OCI-LY3 (cell line): Measurements from ENCODE around the gene LIPG.

ENCODE experiments used
- H2AFZ ChIP-seq: fragments of 200-600, 300-600 bp; shearing (Covaris generic); 2 replicates; pipeline ENCODE4 v1.6.0; 2014; ENCODE audit warnings: antibody characterized with exemption, low read depth, low read length
- H3K27ac ChIP-seq: fragments of 200-600, 300-600 bp; sonication (generic); 2 replicates; pipeline ENCODE4 v1.5.1; 2014; ENCODE audit warnings: mild to moderate bottlenecking, low read length, moderate library complexity, mixed read lengths
- H3K27me3 ChIP-seq: fragments of 200-600, 300-600 bp; sonication (generic); 2 replicates; pipeline ENCODE4 v1.6.1; 2014; ENCODE audit warnings: low read depth, low read length, mixed read lengths
- H3K36me3 ChIP-seq: fragments of 200-600, 300-600 bp; sonication (generic); replicated peaks from 2 replicates; pipeline ENCODE3; 2014; ENCODE audit warnings: low read depth, low read length, mixed read lengths
- H3K4me1 ChIP-seq: fragments of 300-600, 200-600 bp; sonication (generic); 2 replicates; pipeline ENCODE4 v1.6.1; 2014; ENCODE audit warnings: low read length, mixed read lengths
- H3K4me2 ChIP-seq: fragments of 200-600, 300-600 bp; sonication (generic); 2 replicates; pipeline ENCODE4 v1.6.1; 2014; ENCODE audit warnings: low read length, mixed read lengths
- H3K4me3 ChIP-seq: fragments of 300-600, 200-600 bp; sonication (generic); 2 replicates; pipeline ENCODE4 v1.5.1; 2014; ENCODE audit warnings: antibody characterized with exemption, mild to moderate bottlenecking, low read length, moderate library complexity
- H3K79me2 ChIP-seq: fragments of 300-600, 200-600 bp; shearing (Covaris generic); 2 replicates; pipeline ENCODE4 v1.6.1; 2014; ENCODE audit warnings: mild to moderate bottlenecking, low read length, mixed read lengths
- H3K9ac ChIP-seq: fragments of 300-600, 200-600 bp; shearing (Covaris generic); 2 replicates; pipeline ENCODE4 v1.6.0; 2014; ENCODE audit warnings: mild to moderate bottlenecking, low read length, moderate library complexity
- H3K9me3 ChIP-seq: fragments of 200-600, 300-600 bp; shearing (Covaris generic); 2 replicates; pipeline ENCODE4 v1.6.1; 2014; ENCODE audit warnings: low read length, mixed read lengths; ENCODE audit not compliant: insufficient read depth
- H4K20me1 ChIP-seq: fragments of 200-600, 300-600 bp; sonication (generic); 2 replicates; pipeline ENCODE4 v1.6.1; 2016; ENCODE audit warnings: low read length, mixed read lengths; ENCODE audit not compliant: insufficient read depth
- CTCF ChIP-seq: fragments of 200-600, 300-600 bp; sonication (generic); IDR thresholded peaks from 2 replicates; pipeline ENCODE4 v1.5.1; 2014; ENCODE audit warnings: antibody characterized with exemption, low read length, low read depth
- EZH2phosphoT487 ChIP-seq: fragments of 200-600 bp; shearing (Covaris generic); IDR thresholded peaks from 2 replicates; pipeline ENCODE4 v1.6.1; 2018; ENCODE audit warnings: antibody characterized with exemption, mixed run types, low read depth

Gene LIPG

GRCh38 chr18:49591271-49591670 is 29.4 kb downstream of the LIPG start:
- H3K4me1 ChIP-seq: no peaks in the 10 kb centered on the region
- TF ChIP-seq CTCF: no peak
- no peak for TF ChIP-seq EZH2phosphoT487

GRCh38 chr18:49591775-49592174 is 29.9 kb downstream of the LIPG start:
- H3K4me2 ChIP-seq: no peak overlapping the region
- no peaks in the 10 kb centered on the region for H3K36me3 ChIP-seq

More at GRCh38 chr18:49591271-49591670, 29.4 kb downstream of the LIPG start:
- Histone ChIP-seq H3K27ac (no peak overlapping the region), H4K20me1 (no peaks in the 10 kb centered on the region), H3K4me3 (no peak overlapping the region), H3K27me3 (peaks cover 16% of the 10 kb centered on the region), H2AFZ (no peak overlapping the region), H3K9me3 (no peaks in the 10 kb centered on the region), H3K9ac (no peak overlapping the region), H3K36me3 (no peaks in the 10 kb centered on the region), H3K79me2 (no peaks in the 10 kb centered on the region), H3K4me2 (no peak overlapping the region)

GRCh38 chr18:49596687-49597086 is 34.8 kb downstream of the LIPG start:
- no peak overlapping the region for H3K4me3 ChIP-seq
- H3K27me3 ChIP-seq: peaks cover 40% of the 10 kb centered on the region
- no peak overlapping the region for H2AFZ ChIP-seq
- H3K9ac ChIP-seq: no peak overlapping the region
- H3K27ac ChIP-seq: no peak overlapping the region
- H3K79me2 ChIP-seq: no peaks in the 10 kb centered on the region
- H3K4me2 ChIP-seq: no peak overlapping the region
- no peaks in the 10 kb centered on the region for H4K20me1 ChIP-seq
- H3K4me1 ChIP-seq: peaks cover 5% of the 10 kb centered on the region; the same call in 1 of the 2 replicates
- no peaks in the 10 kb centered on the region for H3K36me3 ChIP-seq
- TF ChIP-seq EZH2phosphoT487 (no peak), CTCF (no peak)
- no peaks in the 10 kb centered on the region for H3K9me3 ChIP-seq

More at GRCh38 chr18:49591775-49592174, 29.9 kb downstream of the LIPG start:
- H4K20me1 ChIP-seq: no peaks in the 10 kb centered on the region
- H3K9ac ChIP-seq: no peak overlapping the region
- no peak overlapping the region for H2AFZ ChIP-seq
- no peaks in the 10 kb centered on the region for H3K9me3 ChIP-seq
- TF ChIP-seq CTCF (no peak), EZH2phosphoT487 (no peak)
- no peak overlapping the region for H3K27ac ChIP-seq
- H3K4me1 ChIP-seq: no peaks in the 10 kb centered on the region
- H3K79me2 ChIP-seq: no peaks in the 10 kb centered on the region
- H3K27me3 ChIP-seq: peaks cover 16% of the 10 kb centered on the region
- H3K4me3 ChIP-seq: no peak overlapping the region

GRCh38 chr18:49597157-49597931 is 35.5 kb downstream of the LIPG start:
- no peaks in the 10 kb centered on the region for H4K20me1 ChIP-seq
- H3K27ac ChIP-seq: no peak overlapping the region
- H3K27me3 ChIP-seq: peaks cover 36% of the 10 kb centered on the region
- H3K9me3 ChIP-seq: no peaks in the 10 kb centered on the region
- peaks cover 5% of the 10 kb centered on the region; the same call in 1 of the 2 replicates for H3K4me1 ChIP-seq
- no peak overlapping the region for H3K4me3 ChIP-seq
- H2AFZ ChIP-seq: no peak overlapping the region
- no peaks in the 10 kb centered on the region for H3K36me3 ChIP-seq
- TF ChIP-seq CTCF (no peak), EZH2phosphoT487 (no peak)
- H3K4me2 ChIP-seq: no peak overlapping the region
- no peaks in the 10 kb centered on the region for H3K79me2 ChIP-seq
- no peak overlapping the region for H3K9ac ChIP-seq
